Liver (tissue), 3 donors: ENCODE results near the gene ANTXR1.

ENCODE experiments used
- FOXA1 ChIP-seq: IDR thresholded peaks from 2 replicates; pipeline ENCODE4 v1.6.1; 2016; ENCODE audit warnings: antibody characterized with exemption
- GABPA ChIP-seq, 2 donors: IDR thresholded peaks in 1 of 2; conservative IDR thresholded peaks in 1 of 2; 2 replicates each; pipeline ENCODE4 v1.6.1; 2016; ENCODE audit warnings: antibody characterized with exemption in 2 of 2, mild to moderate bottlenecking in 1 of 2, moderate library complexity in 1 of 2
- JUND ChIP-seq, 2 donors: IDR thresholded peaks; 2 replicates each; pipeline ENCODE4 v1.6.1; 2016; ENCODE audit warnings: antibody characterized with exemption in 2 of 2
- RAD21 ChIP-seq, 2 donors: IDR thresholded peaks; 2 replicates each; pipeline ENCODE4 v1.6.1; 2016; ENCODE audit warnings: antibody characterized with exemption in 2 of 2, mild to moderate bottlenecking in 2 of 2
- RXRA ChIP-seq, 2 donors: IDR thresholded peaks; 2 replicates each; pipeline ENCODE4 v1.6.1; 2017 to 2018; ENCODE audit warnings: antibody characterized with exemption in 2 of 2, mild to moderate bottlenecking in 1 of 2
- SP1 ChIP-seq: IDR thresholded peaks from 2 replicates; pipeline ENCODE4 v1.6.1; 2018; ENCODE audit warnings: antibody characterized with exemption, mild to moderate bottlenecking
- TAF1 ChIP-seq: conservative IDR thresholded peaks from 2 replicates; pipeline ENCODE4 v1.6.1; 2016; ENCODE audit warnings: antibody characterized with exemption, mild to moderate bottlenecking
- TF ChIP-seq, protein P1 (sequence below): fragments of 150-350 bp; IDR thresholded peaks from 2 replicates; pipeline ENCODE4 v1.5.1; 2017; ENCODE audit warnings: improper control_type of control experiment, low read depth, low read length; ENCODE audit not compliant: missing input control
- TF ChIP-seq, protein P2 (sequence below): IDR thresholded peaks from 2 replicates; pipeline ENCODE4 v1.6.1; 2016; ENCODE audit warnings: antibody characterized with exemption
- TF ChIP-seq, protein P3 (sequence below): IDR thresholded peaks from 2 replicates; pipeline ENCODE4 v1.6.1; 2016; ENCODE audit warnings: antibody characterized with exemption
- TF ChIP-seq, protein P4 (sequence below): IDR thresholded peaks from 2 replicates; pipeline ENCODE4 v1.6.1; 2016; ENCODE audit warnings: antibody characterized with exemption, mild to moderate bottlenecking
- donor health status: healthy.
- donor health status: healthy.

DNA sequence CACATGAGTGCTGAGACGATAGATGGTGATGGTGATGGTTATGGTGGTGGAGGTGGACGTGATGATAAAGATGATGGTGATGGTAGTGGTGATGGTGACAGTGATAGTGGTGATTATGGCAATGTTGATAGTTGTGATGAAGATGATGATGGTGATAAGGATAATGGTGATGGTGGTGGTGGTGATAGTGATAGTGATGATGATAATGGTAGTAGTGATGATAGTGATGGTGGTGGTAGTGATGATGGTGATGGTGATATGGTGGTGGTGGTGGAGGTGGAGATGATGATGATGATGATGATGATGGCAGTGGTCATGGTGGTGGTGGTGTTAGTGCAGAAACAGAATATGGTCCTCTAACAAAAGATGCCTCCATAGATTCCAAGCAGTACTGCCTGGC is 10.3 kb downstream of the ANTXR1 start:
- TF ChIP-seq, protein P1, sequence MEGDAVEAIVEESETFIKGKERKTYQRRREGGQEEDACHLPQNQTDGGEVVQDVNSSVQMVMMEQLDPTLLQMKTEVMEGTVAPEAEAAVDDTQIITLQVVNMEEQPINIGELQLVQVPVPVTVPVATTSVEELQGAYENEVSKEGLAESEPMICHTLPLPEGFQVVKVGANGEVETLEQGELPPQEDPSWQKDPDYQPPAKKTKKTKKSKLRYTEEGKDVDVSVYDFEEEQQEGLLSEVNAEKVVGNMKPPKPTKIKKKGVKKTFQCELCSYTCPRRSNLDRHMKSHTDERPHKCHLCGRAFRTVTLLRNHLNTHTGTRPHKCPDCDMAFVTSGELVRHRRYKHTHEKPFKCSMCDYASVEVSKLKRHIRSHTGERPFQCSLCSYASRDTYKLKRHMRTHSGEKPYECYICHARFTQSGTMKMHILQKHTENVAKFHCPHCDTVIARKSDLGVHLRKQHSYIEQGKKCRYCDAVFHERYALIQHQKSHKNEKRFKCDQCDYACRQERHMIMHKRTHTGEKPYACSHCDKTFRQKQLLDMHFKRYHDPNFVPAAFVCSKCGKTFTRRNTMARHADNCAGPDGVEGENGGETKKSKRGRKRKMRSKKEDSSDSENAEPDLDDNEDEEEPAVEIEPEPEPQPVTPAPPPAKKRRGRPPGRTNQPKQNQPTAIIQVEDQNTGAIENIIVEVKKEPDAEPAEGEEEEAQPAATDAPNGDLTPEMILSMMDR = no peak
- TF ChIP-seq RXRA (IDR thresholded peaks at IDR 0.05) (no peak), JUND (IDR thresholded peaks at IDR 0.05) (no peak), SP1 (no peak), RAD21 (IDR thresholded peaks at IDR 0.05) (no peak), GABPA (IDR thresholded peaks at IDR 0.05 in 1 of 2, conservative IDR thresholded peaks at IDR 0.05 in 1 of 2) (no peak), FOXA1 (no peak), TAF1 (no peak)
- TF ChIP-seq, protein P2, sequence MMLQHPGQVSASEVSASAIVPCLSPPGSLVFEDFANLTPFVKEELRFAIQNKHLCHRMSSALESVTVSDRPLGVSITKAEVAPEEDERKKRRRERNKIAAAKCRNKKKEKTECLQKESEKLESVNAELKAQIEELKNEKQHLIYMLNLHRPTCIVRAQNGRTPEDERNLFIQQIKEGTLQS = no peak
- TF ChIP-seq, protein P3, sequence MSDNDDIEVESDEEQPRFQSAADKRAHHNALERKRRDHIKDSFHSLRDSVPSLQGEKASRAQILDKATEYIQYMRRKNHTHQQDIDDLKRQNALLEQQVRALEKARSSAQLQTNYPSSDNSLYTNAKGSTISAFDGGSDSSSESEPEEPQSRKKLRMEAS = no peak
- TF ChIP-seq, protein P4, sequence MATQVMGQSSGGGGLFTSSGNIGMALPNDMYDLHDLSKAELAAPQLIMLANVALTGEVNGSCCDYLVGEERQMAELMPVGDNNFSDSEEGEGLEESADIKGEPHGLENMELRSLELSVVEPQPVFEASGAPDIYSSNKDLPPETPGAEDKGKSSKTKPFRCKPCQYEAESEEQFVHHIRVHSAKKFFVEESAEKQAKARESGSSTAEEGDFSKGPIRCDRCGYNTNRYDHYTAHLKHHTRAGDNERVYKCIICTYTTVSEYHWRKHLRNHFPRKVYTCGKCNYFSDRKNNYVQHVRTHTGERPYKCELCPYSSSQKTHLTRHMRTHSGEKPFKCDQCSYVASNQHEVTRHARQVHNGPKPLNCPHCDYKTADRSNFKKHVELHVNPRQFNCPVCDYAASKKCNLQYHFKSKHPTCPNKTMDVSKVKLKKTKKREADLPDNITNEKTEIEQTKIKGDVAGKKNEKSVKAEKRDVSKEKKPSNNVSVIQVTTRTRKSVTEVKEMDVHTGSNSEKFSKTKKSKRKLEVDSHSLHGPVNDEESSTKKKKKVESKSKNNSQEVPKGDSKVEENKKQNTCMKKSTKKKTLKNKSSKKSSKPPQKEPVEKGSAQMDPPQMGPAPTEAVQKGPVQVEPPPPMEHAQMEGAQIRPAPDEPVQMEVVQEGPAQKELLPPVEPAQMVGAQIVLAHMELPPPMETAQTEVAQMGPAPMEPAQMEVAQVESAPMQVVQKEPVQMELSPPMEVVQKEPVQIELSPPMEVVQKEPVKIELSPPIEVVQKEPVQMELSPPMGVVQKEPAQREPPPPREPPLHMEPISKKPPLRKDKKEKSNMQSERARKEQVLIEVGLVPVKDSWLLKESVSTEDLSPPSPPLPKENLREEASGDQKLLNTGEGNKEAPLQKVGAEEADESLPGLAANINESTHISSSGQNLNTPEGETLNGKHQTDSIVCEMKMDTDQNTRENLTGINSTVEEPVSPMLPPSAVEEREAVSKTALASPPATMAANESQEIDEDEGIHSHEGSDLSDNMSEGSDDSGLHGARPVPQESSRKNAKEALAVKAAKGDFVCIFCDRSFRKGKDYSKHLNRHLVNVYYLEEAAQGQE = no peak
